HUDEP-2 (cell line): ENCODE data around the gene ZNF197.
"Not testable (repeated sequence)": the region's sequence is repeated elsewhere in the genome, so short reads cannot be mapped to it uniquely, and the experiment has no call there.

Experiments used
- DNase-seq, 76 experiments: peaks; one replicate each; lab custom pipeline; 2025; ENCODE audit not compliant: unreplicated experiment in 76 of 76; lab: John Stamatoyannopoulos, UW

ZNF197 gene

GRCh38 chr3:44659434-44659833, 34.6 kb downstream of the ZNF197 start:
- no peak for DNase-seq

- no peak for DNase-seq
Observed at GRCh38 chr3:44661189-44661588, 36.4 kb downstream of the ZNF197 start.

GRCh38 chr3:44665173-44665572, 40.3 kb downstream of the ZNF197 start:
- no peak for DNase-seq

GRCh38 chr3:44666346-44666745, 41.5 kb downstream of the ZNF197 start:
- DNase-seq, result no peak

- DNase-seq, result no peak
Observed at GRCh38 chr3:44669760-44670159, 44.9 kb downstream of the ZNF197 start.

GRCh38 chr3:44673466-44673865, 48.6 kb downstream of the ZNF197 start:
- not testable (repeated sequence) for DNase-seq

GRCh38 chr3:44674211-44674610, 49.4 kb downstream of the ZNF197 start:
- DNase-seq, result no peak

GRCh38 chr3:44678480-44679116, 53.8 kb downstream of the ZNF197 start:
- no peak for DNase-seq

GRCh38 chr3:44680921-44681455, 56.2 kb downstream of the ZNF197 start:
- DNase-seq, result no peak

- DNase-seq, result no peak
Observed at GRCh38 chr3:44682182-44682896, 57.5 kb downstream of the ZNF197 start.

- DNase-seq, result peak in 2 of 76 experiments; percentile 1 to 2
Observed at GRCh38 chr3:44685128-44685800, 60.4 kb downstream of the ZNF197 start.

GRCh38 chr3:44687898-44688297, 63.1 kb downstream of the ZNF197 start:
- no peak for DNase-seq
